Fibroblast of villous mesenchyme (primary cell): Measurements from ENCODE around the gene SLC5A1. TPM values are rescaled to one million over a fixed set of nuclear protein-coding genes. Genes with fewer than 3 reads are reported as not detected.

Source experiments
- DNase-seq: peaks from one replicate; pipeline ENCODE4 v3.0.0-alpha.2; 2010; ENCODE audit warnings: low read depth
- H3K4me3 ChIP-seq: 2 replicates; pipeline ENCODE4 v1.5.1; 2011; ENCODE audit warnings: low read depth, mild to moderate bottlenecking, low read length
- total RNA-seq: library from RNA; depleted of rRNA; stranded (reverse); fragments of >200 nt; gene quantifications from 2 replicates; pipeline ENCODE4 v1.2.3, GENCODE V29; 2012
- TF ChIP-seq, protein P1 (sequence below): IDR thresholded peaks from 2 replicates; pipeline ENCODE4 v1.5.1; 2012; ENCODE audit warnings: low read depth, mild to moderate bottlenecking, low read length; ENCODE audit not compliant: insufficient read depth

SLC5A1 gene
- total RNA-seq, 1 donor, result not detected

GRCh38 chr22:32069579-32070372, 26.7 kb downstream of the SLC5A1 start:
- H3K4me3 ChIP-seq, result no peak overlapping the region
- TF ChIP-seq, protein P1, sequence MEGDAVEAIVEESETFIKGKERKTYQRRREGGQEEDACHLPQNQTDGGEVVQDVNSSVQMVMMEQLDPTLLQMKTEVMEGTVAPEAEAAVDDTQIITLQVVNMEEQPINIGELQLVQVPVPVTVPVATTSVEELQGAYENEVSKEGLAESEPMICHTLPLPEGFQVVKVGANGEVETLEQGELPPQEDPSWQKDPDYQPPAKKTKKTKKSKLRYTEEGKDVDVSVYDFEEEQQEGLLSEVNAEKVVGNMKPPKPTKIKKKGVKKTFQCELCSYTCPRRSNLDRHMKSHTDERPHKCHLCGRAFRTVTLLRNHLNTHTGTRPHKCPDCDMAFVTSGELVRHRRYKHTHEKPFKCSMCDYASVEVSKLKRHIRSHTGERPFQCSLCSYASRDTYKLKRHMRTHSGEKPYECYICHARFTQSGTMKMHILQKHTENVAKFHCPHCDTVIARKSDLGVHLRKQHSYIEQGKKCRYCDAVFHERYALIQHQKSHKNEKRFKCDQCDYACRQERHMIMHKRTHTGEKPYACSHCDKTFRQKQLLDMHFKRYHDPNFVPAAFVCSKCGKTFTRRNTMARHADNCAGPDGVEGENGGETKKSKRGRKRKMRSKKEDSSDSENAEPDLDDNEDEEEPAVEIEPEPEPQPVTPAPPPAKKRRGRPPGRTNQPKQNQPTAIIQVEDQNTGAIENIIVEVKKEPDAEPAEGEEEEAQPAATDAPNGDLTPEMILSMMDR, result no peak
- DNase-seq, result no peak

DNA sequence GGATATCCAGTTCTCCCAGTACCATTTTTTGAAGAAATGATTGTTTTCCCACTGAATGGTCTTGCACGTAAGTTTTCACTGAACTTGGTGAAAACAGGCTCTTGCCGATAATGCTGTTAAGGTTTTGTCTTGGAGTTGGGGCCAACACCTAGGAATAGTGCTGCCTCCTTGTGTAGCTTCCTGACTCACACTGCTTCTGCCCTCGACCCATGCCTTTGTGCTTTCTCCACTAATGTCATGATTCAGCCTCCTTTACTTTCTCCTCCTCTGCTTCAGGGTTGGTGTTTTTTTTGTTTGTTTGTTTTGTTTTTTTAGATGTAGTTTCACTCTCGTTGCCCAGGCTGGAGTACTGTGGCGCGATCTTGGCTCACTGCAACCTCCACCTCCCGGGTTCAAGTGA, 30.2 kb downstream of the SLC5A1 start:
- no peak for DNase-seq
- H3K4me3 ChIP-seq, result no peak overlapping the region
- TF ChIP-seq, protein P1, result no peak

GRCh38 chr22:32073823-32074380, 30.8 kb downstream of the SLC5A1 start:
- no peak for DNase-seq
- H3K4me3 ChIP-seq, result no peak overlapping the region
- TF ChIP-seq, protein P1, result no peak

DNA sequence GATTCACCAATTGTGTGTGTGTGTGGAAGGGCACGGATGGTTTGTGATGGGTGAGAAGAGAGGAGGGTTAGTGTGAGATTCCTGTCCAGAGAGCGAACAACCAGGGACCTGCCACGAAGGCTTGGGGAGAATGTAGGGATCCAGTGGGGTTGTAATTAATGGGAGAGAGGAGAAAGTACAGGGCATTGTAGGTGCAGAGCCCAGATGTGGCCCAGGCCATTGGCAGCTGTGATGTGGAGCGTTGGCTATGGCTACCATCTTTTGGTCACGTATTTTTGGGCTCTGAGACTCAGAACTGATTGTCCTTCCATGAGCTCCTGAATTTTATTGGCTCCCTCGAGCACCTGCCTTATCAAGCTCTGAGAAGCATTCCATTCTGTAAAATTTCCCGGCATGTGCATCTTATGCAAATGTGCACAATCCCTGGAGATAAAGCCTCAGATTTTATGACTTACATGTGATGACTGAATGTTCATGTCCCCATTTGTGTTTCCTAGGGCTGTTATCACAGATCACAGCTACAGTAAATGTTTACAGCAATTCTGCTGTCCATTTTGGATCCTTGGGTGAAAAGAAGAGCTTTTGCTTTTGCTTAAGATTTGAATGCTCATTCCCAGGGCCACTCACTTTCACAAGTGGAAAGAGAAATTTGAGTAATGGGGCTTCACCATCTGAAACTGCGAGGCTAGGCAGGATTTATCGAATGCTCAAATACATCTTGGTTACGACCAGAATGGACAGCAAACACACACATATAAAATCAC, 33.1 kb downstream of the SLC5A1 start:
- TF ChIP-seq, protein P1, result no peak
- DNase-seq, result no peak
- H3K4me3 ChIP-seq, result no peak overlapping the region

- TF ChIP-seq, protein P1, result no peak
- DNase-seq, result no peak
Observed at GRCh38 chr22:32076761-32077084, 33.7 kb downstream of the SLC5A1 start.

DNA sequence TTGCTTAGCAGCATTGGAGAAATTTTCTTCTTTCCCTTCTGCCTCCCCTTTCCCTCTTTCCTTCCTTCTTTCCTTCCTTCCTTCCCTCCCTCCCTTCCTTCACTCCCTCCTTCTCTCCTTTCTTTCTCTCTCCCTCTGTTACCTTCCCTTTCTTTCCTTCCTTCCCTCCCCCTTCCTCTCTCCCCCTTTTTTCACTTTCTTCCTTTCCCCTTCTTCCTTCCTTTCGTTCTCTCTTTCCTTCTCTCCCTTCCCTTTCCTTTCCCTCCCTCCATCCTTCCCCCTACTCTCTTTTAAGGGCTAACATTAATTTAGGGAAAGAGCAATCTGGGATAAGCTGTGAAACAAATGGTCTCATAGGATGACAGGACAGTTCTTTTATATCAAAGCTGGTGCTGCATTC, 34.1 kb downstream of the SLC5A1 start:
- H3K4me3 ChIP-seq, result no peak overlapping the region
- TF ChIP-seq, protein P1, result no peak
- no peak for DNase-seq

More at GRCh38 chr22:32076761-32077084, 33.7 kb downstream of the SLC5A1 start:
- H3K4me3 ChIP-seq, result no peak overlapping the region
